Small intestine (tissue), 16 donors: ENCODE measurements around the gene GGT1. TPM values are rescaled to one million over a fixed set of nuclear protein-coding genes. Genes with fewer than 3 reads are reported as not detected.
A peak's percentile ranks its signal among the peaks of the same experiment; 100 is the strongest.
"Not testable (repeated sequence)": the region's sequence is repeated elsewhere in the genome, so short reads cannot be mapped to it uniquely, and the experiment has no call there.

ENCODE experiments used
- DNase-seq, 2 donors: peaks; one replicate each; pipeline versions ENCODE4 v3.0.0 to v3.0.0-alpha.2; 2013
- FAIRE-seq: peaks from 2 replicates; lab custom pipeline; 2012; peaks lifted over from hg19 to GRCh38; lab: Jason Lieb, UNC
- H3K27ac ChIP-seq, 3 donors: one replicate each; pipeline ENCODE4 v1.5.1; 2013; ENCODE audit warnings: low read length in 2 of 3, mild to moderate bottlenecking in 2 of 3, control low read depth in 1 of 3, inconsistent platforms in 1 of 3, low read depth in 1 of 3, moderate library complexity in 1 of 3
- H3K27me3 ChIP-seq, 3 donors: one replicate each; pipeline ENCODE4 v1.6.1; 2013; ENCODE audit warnings: low read length in 3 of 3, inconsistent platforms in 1 of 3; ENCODE audit not compliant: control insufficient read depth in 3 of 3, insufficient read depth in 3 of 3
- H3K36me3 ChIP-seq, 3 donors: one replicate each; pipeline ENCODE4 v1.6.1; 2013; ENCODE audit warnings: low read length in 3 of 3, inconsistent platforms in 1 of 3, low read depth in 1 of 3, mild to moderate bottlenecking in 1 of 3, moderate library complexity in 1 of 3; ENCODE audit not compliant: control insufficient read depth in 3 of 3, insufficient read depth in 2 of 3
- H3K4me1 ChIP-seq, 3 donors: one replicate each; pipeline ENCODE4 v1.6.1; 2013; ENCODE audit warnings: low read length in 2 of 3, inconsistent platforms in 1 of 3, low read depth in 1 of 3, mild to moderate bottlenecking in 1 of 3, moderate library complexity in 1 of 3; ENCODE audit not compliant: control insufficient read depth in 3 of 3, insufficient read depth in 2 of 3
- H3K4me3 ChIP-seq, 3 donors: one replicate each; pipeline ENCODE4 v1.5.1; 2013; ENCODE audit warnings: low read length in 3 of 3, control low read depth in 1 of 3, inconsistent platforms in 1 of 3, low read depth in 1 of 3, mild to moderate bottlenecking in 1 of 3, moderate library complexity in 1 of 3
- H3K9me3 ChIP-seq, 2 donors: one replicate each; pipeline ENCODE4 v1.6.1; 2013; ENCODE audit warnings: low read depth in 1 of 2, low read length in 1 of 2; ENCODE audit not compliant: control insufficient read depth in 2 of 2, insufficient read depth in 1 of 2
- WGBS, 3 donors: extraction: QIAGEN DNeasy Blood & Tissue Kit; methylation state at CpG; one replicate each; pipeline ENCODE4 v1.1.7; 2013; 5-methylcytosine and 5-hydroxymethylcytosine counted together
- long read RNA-seq, 10 donors: transcript quantifications; one replicate each; lab custom pipeline, GENCODE V29; 2026
- polyA plus RNA-seq, 4 donors: library from polyadenylated mRNA; stranded (reverse) in 3 of 4; unstranded in 1 of 4; fragments of 200-250 nt in 3 of 4; fragments of 120-200 nt in 1 of 4; gene quantifications; one replicate each; pipeline versions ENCODE4 v1.2.1 to v1.2.3, GENCODE V29; 2013
- donor health status: healthy with polysubstance abuse.
- donor health status: control.
- donor health status: control.
- donor health status: Bipolar disorder and iron deficiency.
- donor health status: healthy.

The GGT1 gene
- polyA plus RNA-seq, result 100 to 1,000 TPM in 3 of 4 donors, 10 to 100 TPM in 1; 44.2 to 581 (median 265) TPM
- long read RNA-seq, donor 1, transcript GGT1-205 (5 exons, 1,033 nt), result major isoform, 9 of 85 reads
- long read RNA-seq, donor 1, partial matches to known transcripts, result 57 of 85 reads
- long read RNA-seq, donor 1, other reads (novel, unspliced or antisense), result 15 of 85 reads
- long read RNA-seq, donor 2, result 0 reads
- long read RNA-seq, donor 3, partial matches to known transcripts, result 5 of 11 reads
- long read RNA-seq, donor 3, other reads (novel, unspliced or antisense), result 6 of 11 reads
- long read RNA-seq, donor 4, result 0 reads
- long read RNA-seq, donor 5, partial matches to known transcripts, result 18 of 21 reads
- long read RNA-seq, donor 5, other reads (novel, unspliced or antisense), result 0 of 21 reads
- long read RNA-seq, donor 6, partial matches to known transcripts, result 0 of 6 reads
- long read RNA-seq, donor 6, other reads (novel, unspliced or antisense), result 0 of 6 reads
- long read RNA-seq, donor 7, partial matches to known transcripts, result 0 of 1 reads
- long read RNA-seq, donor 7, other reads (novel, unspliced or antisense), result 0 of 1 reads
- long read RNA-seq, donor 8, result 0 reads
- long read RNA-seq, donor 9, result 0 reads
- long read RNA-seq, donor 10, result 0 reads

DNA sequence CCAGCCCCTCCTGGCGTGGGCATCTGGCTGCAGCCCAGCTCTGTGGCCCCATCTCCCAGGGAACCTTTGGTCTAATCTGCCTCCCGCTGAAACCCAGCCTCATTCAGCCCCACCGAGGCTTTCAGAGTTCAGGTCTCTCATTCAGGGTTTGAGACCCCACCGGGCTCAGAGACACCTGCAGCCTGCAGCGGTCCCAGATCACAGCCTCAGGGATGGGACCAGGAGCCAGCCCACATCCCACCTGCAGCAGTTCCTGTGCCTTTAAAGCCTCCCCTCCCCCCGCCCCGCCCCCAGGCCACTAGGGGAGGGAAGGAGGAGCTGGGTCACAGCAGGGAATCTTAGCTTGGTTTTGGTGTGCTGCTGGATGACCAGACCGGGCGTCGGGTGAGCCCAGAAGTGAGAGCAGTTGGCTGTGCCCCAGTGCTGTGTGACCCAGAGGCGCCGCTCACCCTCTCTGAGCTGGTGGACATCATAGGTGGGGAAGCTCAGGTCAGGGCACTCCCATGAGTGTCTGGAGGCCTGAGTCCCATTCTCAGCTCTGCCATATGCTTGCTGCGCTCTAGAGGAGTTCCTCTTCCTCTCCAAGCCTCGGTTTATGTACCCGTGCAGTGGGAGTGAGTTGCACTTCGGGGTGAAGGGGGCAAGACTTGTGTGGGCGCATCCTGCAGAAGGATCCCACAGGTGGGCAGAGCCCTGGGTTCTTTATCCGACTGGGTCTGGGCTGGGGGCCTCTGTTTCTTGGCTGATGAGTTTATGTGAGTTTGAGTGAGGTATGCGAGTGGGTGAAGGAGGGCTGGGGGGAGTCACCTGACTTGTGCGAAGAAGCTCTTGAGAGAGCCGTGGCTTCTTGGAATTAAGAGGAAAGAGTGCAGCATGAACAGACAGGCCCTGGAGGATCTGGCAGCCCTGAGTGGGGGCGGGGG is at the start of gene GGT1:
Gene GGT1 (plus strand): TSS at position 347 of the 923 bp plus-strand sequence. CDS start 7,889 bp downstream, outside the sequence.
- H3K36me3 ChIP-seq, H3K27me3 ChIP-seq, FAIRE-seq, H3K9me3 ChIP-seq: not testable (repeated sequence)
- Histone ChIP-seq H3K4me3 (peak within 1 kb of the TSS in 2 of 3 donors; percentile 41 to 43), H3K4me1 (peaks cover 4 to 37% (median 10%) of the 10 kb centered on the region in 3 donors), H3K27ac (peak within 1 kb of the TSS; percentile 45 to 91 (median 57))
- peak in 1 of 2 donors; percentile 54 for DNase-seq
- WGBS, 3 donors, result 42 to 61% (median 58%) methylated on average over 18 to 21 of the region's 22 CpGs

DNA sequence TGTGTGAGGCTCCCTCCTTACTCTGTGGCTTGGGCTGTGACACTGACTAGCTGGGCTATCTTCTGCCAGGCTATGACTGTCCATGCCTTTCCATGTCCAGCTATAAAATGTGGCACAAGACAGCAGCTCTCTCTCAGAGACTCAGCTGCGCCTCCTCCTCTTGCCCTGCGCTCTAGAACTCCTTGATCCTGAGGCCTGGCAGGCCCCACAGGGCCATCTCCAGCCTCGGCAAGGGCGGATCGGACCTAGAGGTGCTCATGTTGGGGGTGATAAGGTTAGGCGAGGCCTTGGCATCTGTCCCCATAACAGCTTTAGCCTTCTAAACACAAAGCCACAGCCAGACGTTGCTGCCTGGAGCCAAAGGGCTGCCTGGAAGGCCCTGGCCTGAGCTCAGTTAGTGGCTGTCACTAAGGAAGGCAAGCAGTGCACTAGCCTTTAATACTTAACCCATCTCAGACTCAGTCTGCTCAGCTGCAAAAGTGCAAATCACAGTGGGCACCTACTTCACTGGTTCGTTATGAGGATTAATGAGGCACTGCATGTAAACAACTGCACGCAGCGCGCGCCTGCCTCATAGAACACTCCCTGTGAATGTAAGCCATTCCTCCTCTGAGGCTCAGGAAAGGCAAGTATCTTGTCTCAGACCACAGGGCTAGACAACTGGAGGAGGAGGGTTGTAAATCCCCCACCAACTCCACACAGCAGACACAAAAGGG is 49.2 kb upstream of the GGT1 start:
- Histone ChIP-seq H3K9me3 (no peaks in the 10 kb centered on the region), H3K4me3 (peak overlapping the region; percentile 67 to 91 (median 87)), H3K4me1 (peaks cover 16 to 56% (median 17%) of the 10 kb centered on the region in 3 donors), H3K27me3 (no peaks in the 10 kb centered on the region), H3K36me3 (peaks cover 4 to 46% (median 8%) of the 10 kb centered on the region in 3 donors), H3K27ac (peak overlapping the region; percentile 86 to 99 (median 93))
- WGBS, 3 donors, result 13 to 34% (median 22%) methylated on average over 11 to 12 of the region's 12 CpGs
- FAIRE-seq, result no peak
- DNase-seq, result peak; percentile 69 to 73

DNA sequence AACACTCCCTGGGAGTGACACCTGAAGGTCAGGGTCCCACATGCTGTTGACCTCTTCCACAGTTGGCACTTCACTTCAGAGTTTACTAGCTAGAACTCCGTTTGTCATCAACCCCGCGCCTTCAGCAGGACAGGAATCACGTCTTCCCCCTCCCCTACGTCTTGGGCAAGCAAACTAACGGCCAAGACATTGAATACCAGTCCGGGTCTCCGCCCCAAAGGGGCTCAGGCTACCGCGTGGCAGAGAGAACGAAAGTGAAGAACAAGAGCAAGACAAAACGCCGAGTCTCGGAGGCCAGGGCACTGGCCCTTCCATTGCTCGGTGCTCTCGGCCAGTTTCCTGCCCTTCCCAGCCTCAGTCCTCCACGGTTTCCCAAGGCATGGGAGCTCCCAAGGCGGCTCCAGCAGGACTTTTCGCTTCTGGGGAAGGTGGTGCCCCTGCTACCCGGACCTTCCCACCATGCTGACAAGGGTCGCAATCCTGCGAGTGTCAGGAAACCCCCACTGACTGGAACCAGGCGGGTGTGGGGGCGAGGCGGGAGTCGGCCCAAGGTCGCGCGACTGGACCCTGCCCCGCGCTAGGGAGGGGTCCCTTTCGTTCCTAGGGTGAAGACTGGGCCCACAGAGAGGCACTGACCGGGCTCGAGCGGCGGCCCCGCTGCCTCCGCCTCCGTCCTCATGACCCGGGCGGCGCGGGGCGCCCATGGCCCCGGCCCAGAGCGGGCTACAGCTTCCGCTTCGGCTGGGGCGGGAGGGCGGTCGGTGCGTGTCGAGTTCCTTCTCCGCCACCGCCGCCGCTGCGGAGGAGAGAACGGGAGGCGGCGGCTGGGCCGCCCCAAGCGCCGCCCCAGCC is 48.5 kb upstream of the GGT1 start, which contains the start of gene GUCD1:
Gene GUCD1 (minus strand): TSS at position 826 of the 852 bp plus-strand sequence. CDS start 147 bp downstream, at position 679.
- H3K27me3 ChIP-seq, result no peaks in the 10 kb centered on the region
- H3K9me3 ChIP-seq, result no peaks in the 10 kb centered on the region
- H3K4me3 ChIP-seq, result peak within 1 kb of the TSS; percentile 77 to 91 (median 87)
- FAIRE-seq, result no peak
- H3K4me1 ChIP-seq, result peaks cover 11 to 49% (median 11%) of the 10 kb centered on the region in 3 donors
- DNase-seq, result no peak
- WGBS, 3 donors, result 0% methylated on average over 38 to 64 of the region's 64 CpGs
- peak within 1 kb of the TSS; percentile 93 to 99 (median 96) for H3K27ac ChIP-seq
- H3K36me3 ChIP-seq, result peaks cover 10 to 44% (median 12%) of the 10 kb centered on the region in 3 donors

DNA sequence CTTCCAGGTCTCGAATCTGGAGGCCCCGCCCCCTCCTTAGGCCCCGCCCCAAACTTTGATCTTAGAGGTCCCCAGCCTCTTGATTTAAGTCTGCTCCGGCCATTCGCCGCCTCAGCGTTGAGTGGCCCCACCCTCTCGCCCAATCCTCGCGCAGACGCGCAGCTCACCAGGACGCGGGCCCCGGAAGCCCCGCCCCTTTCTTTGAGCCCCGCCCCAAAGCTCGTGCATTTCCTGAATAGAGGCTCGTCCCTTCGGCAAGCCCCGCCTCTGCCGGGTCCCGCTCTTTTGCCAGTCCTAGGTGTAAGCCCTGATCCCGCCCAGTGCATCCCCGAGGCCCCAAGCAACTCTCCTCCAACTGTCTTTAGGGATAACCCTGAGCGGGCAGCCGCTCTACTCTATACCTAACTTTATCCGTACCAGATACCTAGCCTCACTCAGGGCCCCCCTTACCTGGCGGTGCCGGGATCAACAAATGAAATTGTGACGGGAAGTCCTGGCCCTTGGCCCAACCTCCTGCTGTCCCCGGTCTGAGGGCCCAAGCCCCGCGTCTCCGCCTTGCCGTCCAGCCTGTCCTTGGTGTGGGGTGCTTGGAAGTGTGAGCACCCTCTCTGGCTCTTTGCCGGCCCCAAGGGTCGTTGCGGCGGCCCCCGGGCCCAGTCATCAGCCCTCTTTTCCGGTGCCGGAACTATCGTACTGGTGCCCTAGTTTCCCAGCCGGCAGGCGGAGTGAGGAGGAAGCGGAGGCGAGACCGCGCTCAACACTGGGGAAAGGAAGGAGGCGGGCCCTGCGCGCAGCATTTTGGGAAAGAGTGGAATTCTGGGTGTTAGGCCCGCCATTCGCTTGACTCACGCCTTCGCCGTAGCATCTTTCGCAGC is 47.6 kb upstream of the GGT1 start, which contains the start of gene SNRPD3:
Gene SNRPD3 (plus strand): TSS at position 835 of the 875 bp plus-strand sequence. CDS start 1,676 bp downstream, outside the sequence.
- DNase-seq (peak; percentile 99 to 100), FAIRE-seq (no peak)
- Histone ChIP-seq H3K27ac (peak within 1 kb of the TSS; percentile 93 to 99 (median 96)), H3K4me1 (peaks cover 11 to 41% (median 13%) of the 10 kb centered on the region in 3 donors), H3K27me3 (no peaks in the 10 kb centered on the region), H3K36me3 (peaks cover 12 to 36% (median 13%) of the 10 kb centered on the region in 3 donors), H3K4me3 (peak within 1 kb of the TSS; percentile 77 to 91 (median 87)), H3K9me3 (no peaks in the 10 kb centered on the region)
- WGBS, 3 donors, result 0% methylated on average over 48 to 59 of the region's 59 CpGs

DNA sequence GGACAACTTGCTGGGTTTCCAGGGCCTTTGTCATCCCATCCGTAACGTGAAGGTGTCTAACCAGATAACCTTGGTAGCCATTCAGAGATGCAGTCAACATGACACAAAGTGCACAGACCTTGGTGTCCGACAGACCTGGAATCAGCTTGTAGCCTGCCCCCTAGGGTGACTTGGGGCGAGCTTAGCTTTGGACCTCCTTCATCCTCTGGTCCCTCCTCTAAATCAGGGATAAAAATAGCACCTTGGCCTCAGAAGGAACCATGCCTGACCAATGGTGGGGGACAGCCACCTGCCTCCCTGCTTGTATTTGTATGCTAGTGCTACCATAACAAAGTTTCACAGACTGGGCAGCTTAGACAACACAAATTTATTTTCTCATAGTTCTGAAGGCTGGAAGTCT is 43.5 kb upstream of the GGT1 start:
- Histone ChIP-seq H3K27ac (no peak overlapping the region), H3K4me1 (peaks cover 2 to 16% (median 6%) of the 10 kb centered on the region in 3 donors), H3K36me3 (peaks cover 8 to 32% (median 15%) of the 10 kb centered on the region in 3 donors), H3K9me3 (no peaks in the 10 kb centered on the region), H3K4me3 (no peak overlapping the region), H3K27me3 (no peaks in the 10 kb centered on the region)
- DNase-seq (no peak), FAIRE-seq (no peak)
- WGBS, 3 donors, result 62 to 71% (median 63%) methylated on average over 4 of the region's 4 CpGs

DNA sequence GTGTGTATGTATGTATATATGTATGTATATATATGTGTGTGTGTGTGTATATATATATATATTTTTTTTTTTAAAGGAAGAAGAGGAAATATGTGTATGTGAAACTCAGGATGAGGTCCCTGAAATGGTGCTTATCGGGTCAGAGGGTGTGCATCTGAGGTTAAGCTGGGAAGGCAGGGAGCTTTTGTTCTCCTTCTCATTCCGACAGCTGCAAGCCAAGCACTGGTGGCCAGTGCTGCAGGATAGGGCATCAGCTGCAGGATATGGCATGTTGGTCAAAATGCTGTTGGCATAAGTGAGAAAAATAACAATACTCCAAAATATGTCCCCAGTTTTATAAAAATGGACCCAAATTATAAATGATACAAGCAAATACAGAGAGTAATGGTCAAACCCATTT is 39.7 kb upstream of the GGT1 start:
- FAIRE-seq (no peak), DNase-seq (no peak)
- WGBS, 3 donors, result 77 to 92% (median 85%) methylated on average over 2 of the region's 2 CpGs
- peaks cover 2 to 19% (median 6%) of the 10 kb centered on the region in 3 donors for H3K4me1 ChIP-seq
- H3K4me3 ChIP-seq, result no peak overlapping the region
- no peaks in the 10 kb centered on the region for H3K27me3 ChIP-seq
- H3K27ac ChIP-seq, result no peak overlapping the region
- no peaks in the 10 kb centered on the region for H3K9me3 ChIP-seq
- H3K36me3 ChIP-seq, result peaks cover 8 to 61% (median 18%) of the 10 kb centered on the region in 3 donors
